Effector CD4-positive, alpha-beta T cell (primary cell): ENCODE data around the gene SMIM30.

Source experiments
- DNase-seq: peaks from one replicate; pipeline ENCODE4 v3.0.0-alpha.2; 2020

Gene SMIM30

GRCh38 chr7:113100121-113100603, 18.2 kb downstream of the SMIM30 start:
- no peak for DNase-seq

- DNase-seq: no peak
Observed at GRCh38 chr7:113099284-113099919, 19.0 kb downstream of the SMIM30 start.

- no peak for DNase-seq
Observed at GRCh38 chr7:113094517-113095249, 23.7 kb downstream of the SMIM30 start.

- DNase-seq: no peak
Observed at GRCh38 chr7:113093561-113093960, 24.8 kb downstream of the SMIM30 start.

- no peak for DNase-seq
Observed at GRCh38 chr7:113092762-113093161, 25.6 kb downstream of the SMIM30 start.

- no peak for DNase-seq
Observed at GRCh38 chr7:113087071-113087998, 31.0 kb downstream of the SMIM30 start.

GRCh38 chr7:113086431-113086888, 31.9 kb downstream of the SMIM30 start, which contains the start of gene GPR85:
GPR85 (minus strand) TSS chr7:113086827; CDS start chr7:113084721, 2,106 bp downstream.
- DNase-seq: no peak

GRCh38 chr7:113085781-113086390, 32.5 kb downstream of the SMIM30 start:
- DNase-seq: no peak

- no peak for DNase-seq
Observed at GRCh38 chr7:113084496-113085172, 33.7 kb downstream of the SMIM30 start.

GRCh38 chr7:113083816-113084495, 34.4 kb downstream of the SMIM30 start:
- no peak for DNase-seq

- no peak for DNase-seq
Observed at GRCh38 chr7:113083132-113083815, 35.1 kb downstream of the SMIM30 start.

GRCh38 chr7:113078331-113078730, 40.0 kb downstream of the SMIM30 start:
- no peak for DNase-seq

GRCh38 chr7:113076703-113077102, 41.7 kb downstream of the SMIM30 start:
- no peak for DNase-seq

- no peak for DNase-seq
Observed at GRCh38 chr7:113071465-113071864, 46.9 kb downstream of the SMIM30 start.
